ENCODE measurements around the gene TIMM23.
"Not testable (repeated sequence)": the region's sequence is repeated elsewhere in the genome, so short reads cannot be mapped to it uniquely, and the experiment has no call there.

TIMM23 gene

DNA sequence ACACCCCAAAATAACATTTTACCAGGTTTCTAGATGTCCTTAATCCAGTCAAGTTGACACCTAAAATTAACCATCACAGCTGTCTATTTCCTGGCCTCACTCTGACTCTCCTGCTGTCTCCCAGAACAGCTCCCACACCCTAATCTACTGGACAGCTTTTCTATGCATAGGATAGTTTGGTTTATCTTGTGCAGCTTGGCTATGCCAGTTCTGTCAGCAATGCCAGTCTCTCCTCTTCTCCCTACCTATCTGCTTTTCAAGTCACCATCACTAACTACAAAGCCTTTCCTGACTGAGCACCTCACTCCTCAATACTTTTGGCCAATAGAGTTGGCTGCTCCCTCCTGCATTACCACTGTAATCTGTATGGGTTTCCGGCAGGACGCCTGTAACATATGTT is 53.1 kb downstream of the TIMM23 start:
- no peak for DNase-seq

DNA sequence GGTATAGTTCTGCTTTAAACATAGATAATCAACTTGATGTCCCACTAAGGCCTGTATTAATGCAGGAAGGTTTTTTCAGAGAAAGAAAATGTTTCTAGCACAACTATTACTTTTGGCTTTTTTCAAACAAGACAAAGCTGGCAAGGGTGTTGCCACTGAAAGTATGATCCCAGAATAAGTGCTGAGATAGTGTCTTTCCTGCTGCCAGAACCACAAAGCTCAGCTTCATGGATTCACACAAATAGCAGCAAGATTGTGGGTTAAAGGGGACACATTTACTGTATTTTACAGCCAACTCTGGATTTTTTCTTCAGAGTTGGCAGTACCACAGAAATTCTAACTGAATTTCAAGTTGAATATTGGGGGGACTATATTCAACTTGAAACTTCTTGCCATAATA is 53.8 kb downstream of the TIMM23 start:
- no peak for DNase-seq

DNA sequence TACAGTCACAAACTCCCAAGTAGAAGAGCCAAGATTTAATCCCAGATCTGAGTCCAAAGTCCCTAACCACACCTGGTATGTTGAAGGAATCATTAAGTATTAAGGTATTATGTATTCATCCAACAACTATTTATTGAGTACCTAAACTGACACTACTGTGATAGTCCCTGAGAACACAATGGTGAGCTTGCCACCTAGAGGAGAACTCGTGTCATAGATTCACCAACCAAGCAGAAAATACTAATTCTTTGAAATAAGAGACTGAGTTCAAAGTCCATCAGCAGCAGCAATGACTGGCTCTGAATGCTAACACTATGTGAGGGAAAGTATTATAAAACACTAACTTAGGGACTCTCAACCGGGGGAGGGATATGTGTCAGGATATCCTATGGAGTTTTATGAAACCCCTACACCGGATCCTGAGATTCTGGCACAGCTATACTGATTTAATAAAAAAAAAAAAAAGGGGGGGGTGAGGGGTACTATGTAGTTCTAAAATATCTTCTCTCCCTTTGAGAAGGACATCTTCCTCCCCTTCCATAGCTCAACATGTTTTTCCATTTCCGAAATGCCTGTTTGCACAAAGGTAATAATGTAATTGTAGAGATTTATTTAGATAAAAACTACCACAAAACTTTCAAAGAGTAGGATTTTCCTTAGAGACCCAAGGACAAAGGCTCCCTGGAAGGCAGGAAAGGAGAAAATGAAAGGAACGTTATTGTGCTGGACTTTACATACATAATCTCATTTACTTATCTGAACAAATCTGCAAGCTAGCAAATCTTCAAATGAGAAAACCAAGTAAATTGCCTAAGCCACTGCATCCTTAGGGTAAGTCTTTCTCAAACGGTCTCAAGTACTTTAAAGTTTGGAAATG is 56.5 kb downstream of the TIMM23 start:
- peak; percentile 16 for DNase-seq

DNA sequence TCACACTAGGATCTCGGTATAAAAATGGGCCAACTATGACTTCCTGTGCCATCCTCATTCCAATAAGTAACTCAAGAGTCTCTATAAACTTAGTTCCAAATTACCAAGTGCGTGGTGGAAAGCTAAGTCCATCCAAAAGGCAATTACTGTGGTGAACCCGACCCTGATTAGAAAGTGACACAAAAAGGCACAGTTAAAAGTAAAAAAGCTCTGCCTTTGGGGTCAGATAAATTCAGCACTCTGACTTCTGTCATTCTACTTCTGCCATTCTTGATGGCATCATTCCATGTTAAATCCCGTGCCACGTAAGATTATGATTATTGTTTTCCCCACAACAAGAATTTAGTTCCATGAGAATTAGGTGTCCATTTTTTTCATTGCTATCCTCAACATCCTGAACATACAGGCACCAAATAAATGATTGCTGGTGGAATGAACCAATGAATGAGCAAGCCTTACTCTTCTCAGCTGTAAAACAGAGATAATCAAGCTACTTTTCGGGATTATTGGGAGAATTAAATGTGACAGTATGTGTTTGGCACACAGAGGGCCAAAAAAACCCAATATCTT is 57.3 kb downstream of the TIMM23 start:
- DNase-seq: no peak

DNA sequence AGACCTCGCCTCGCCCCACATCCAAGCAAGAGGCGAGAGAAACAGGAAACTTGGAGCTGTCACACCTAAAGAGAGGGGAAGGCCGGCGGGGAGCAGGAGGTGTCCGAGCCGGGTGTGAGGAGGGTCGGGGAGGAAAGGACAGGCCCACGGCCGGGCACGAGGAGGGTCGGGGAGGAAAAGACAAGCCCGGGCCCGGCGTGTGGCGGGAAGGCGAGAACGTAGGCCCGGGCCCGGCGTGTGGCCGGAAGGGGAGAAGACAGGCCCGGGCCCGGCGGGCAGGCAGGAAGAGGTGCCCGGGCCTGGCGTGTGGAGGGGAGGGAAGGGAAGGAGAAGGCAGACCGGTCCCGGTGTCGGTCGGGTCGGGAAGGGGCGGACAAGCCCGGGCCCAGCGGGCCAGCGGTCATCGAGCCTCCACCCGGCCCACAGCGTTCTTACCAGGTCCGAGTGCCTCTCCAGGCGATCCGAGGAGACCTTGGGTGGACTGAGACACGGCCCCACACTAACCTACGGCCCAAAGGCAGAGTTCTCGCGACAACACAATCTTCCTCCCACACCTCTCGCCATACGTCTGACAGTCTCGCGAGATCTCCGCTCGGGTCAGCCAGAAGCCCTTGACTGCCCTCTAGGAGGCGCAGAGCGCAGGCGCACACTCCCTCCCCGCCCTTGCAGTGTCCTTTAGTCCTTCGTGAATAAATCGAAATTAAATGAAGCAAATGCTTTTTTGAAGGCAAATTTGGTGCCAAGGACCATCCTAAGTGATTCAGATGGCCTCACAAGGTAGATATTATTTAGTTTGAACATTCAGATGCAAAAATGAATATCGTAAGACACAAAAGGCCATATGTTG is 58.0 kb downstream of the TIMM23 start, which contains the start of gene NCOA4:
NCOA4 (minus strand) TSS at position 533 of the 847 bp plus-strand sequence. CDS start 13,943 bp downstream, outside the sequence.
- peak; percentile 96 for DNase-seq

DNA sequence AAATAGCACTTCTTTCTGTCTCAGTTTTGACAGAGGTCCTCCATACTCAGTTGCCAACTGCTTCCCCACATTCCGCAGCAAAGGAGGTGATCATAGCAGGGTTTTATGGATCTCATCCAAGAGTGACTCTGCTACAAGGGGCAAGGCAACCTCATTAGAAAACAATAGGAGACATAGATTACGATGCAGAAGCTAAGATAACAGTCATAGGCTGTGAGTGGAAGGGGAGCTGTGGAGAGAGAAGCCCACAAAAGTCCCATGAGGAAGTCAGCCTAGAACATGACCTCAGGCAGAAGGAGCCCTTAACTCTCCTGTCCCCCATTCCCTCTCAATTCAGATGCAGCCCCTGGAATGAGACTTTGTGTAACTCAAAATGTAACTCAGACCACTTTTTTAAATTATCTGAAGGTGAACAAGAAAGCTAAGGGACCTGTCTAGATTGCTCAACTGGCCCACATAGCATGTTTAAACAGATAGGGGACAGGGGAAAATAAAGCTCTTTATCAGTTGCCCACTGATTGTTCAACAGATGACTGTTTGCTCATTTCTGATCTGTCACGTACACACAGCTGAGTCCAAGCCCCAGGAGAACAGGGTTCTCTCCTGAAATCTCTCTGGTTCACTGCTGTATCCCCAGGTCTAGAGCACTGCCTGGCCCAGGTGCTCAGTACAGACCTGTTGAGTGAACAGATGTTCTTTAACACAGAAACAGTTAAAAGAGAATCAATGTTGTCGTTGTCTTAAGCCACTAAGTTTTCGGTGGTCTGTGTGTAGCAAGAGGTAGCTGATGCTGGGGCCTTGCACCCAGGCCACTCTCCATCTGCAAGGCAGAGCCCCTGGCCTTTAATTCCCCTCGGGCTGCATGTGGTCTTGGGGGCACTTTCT is 59.6 kb downstream of the TIMM23 start:
- no peak for DNase-seq

DNA sequence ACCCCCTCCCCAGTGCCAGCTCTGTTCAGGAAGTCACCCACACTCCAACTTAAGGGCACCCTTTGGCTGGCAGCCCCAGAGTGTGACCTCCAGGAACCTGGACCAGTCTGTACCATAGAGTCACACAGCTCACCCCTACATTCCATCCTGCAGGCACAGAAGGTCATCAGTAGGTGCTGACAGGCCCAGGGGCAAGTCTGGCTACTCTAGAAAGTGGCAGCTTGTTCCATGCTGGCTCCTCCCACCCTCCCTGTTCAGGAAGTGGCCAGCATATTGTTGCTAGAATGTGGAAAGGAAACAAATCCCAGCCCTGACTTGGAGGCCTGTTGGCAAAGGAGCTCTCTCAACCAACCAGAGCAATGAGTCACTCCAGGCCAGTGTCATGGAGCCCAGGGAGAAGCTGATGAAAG is 61.3 kb downstream of the TIMM23 start:
- DNase-seq: no peak

DNA sequence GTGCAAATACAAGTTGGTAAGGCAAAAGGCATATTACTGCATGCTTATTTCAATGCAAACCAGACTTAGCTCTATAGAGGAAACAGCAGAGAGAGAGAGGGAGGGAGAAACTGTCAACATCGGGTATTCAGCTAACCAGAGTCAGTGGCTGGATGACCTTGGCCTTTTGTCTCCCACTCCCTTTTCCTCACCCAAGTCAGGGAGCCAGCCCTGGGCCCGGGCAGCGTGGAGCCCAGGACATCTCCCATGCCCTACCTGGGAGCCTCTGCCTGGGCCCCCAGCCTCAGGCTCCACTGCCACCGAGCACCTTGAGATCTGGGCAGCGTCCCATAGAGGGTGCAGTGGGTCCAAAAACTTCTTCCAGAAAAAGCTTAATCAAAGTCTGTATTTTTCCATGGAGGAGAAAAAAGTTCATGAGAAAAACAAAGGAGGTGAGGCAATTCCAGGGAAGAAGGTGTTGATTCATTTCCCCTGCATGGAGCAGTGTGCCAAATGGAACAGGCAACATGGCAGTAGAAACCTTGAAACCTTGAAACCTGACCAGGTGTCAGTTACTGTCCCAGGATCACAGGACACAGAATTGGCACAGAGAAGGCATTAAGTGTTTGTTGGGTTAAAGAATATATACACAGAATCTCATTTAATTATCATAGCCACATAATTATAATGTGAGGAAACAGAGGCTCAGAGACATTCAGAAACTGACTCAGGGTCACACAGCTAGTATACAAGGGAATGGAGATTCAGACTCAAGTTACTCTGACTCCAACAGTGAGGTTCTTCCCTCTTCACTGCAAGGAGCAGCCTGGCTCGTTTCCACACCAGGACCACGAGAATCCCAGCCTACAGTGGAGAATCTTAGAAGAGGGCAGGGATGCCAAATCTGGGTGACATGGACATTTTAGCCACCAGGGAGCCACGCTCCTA is 63.9 kb downstream of the TIMM23 start:
- no peak for DNase-seq

DNA sequence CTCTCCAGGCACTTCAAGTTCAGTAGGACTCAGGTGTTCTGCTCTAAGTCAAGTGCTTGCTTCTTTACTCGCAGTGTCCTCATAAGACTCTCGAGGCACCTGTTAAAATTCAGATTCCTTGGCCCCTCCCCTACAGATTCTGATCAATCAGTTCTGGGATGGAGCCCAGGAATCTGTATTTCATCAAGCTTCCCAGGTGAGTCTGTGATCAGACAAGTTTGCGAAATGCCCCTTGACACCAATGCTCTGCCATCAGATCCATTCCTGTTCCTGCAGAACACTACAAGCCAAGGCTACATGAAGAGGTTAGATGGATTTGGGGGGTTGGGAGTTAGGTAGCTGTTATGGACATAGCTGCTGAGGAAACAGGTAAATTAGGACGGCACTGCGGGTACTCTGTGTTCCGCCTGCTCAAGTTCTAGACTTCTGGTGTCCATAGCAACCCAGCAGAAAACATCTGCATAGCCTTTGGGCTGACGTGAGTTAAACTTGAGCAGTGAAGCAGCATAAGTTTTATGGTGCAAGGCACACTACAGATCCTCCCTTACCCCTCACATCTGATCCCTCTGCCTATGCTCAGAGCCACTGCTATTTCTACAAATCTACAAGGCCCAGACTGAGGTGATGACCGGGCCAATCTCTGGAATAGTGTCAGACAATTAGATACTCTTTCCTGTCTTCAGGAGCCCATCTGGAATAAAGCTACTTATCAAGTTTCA is 65.0 kb downstream of the TIMM23 start:
- no peak for DNase-seq

DNA sequence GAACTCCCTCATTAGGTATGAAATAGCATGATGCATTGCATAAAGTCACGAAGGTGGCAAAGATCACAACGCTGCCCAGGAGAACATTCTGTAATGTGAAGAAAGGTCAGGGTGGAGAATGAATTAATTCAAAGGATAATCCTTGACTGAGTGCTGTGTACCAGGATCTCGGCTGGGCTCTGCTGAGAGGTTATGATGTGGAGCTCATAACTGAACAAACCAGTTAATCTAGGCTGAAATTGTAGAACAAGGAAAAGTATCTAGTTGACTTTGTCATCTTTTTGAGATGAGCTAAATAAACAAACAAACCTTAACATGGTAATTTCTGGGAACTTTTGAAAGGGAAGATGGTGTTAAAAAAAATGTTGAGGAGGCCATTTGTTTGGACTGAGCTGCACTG is 67.7 kb downstream of the TIMM23 start:
- DNase-seq: no peak

DNA sequence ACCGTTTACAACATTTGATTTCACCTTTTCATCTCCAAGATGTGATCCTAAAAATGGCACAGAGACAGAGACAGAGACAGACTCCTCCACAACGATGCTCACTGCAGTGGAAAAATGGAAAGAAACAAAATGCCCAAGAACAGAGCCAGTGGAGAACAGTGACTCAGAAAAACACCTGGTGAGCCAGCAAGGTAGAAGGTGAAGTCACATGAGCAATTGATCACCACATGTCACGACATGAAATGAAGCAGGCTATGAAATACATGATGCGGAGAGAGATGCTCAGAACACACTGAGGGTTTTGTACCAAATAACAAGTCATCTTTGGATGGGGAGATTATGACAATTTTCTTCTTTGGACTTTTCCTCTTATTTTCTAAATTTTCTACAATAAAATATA is 70.2 kb downstream of the TIMM23 start:
- no peak for DNase-seq

DNA sequence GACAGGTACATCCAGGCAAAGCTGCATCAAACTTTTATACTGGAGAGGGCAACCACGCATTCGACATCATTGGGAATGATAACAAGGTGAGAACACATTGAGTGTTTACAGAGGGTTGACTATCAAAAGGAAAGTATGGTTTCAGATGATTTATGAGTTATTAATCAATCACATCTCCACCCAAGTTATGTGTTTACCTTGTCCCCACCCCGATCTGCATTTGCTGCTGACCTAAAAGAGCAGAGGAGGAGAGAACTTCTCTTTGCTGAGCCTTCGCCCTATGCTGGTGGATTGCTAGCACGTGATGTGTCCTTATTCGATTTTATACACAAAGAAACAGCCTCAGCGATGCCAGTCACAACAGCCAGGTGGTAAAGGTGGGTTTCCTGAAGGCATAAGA is 74.0 kb downstream of the TIMM23 start, which contains the start of gene MSMB:
MSMB (minus strand) TSS at position 9 of the 400 bp plus-strand sequence. CDS start 32 bp downstream, outside the sequence.
- no peak for DNase-seq

DNA sequence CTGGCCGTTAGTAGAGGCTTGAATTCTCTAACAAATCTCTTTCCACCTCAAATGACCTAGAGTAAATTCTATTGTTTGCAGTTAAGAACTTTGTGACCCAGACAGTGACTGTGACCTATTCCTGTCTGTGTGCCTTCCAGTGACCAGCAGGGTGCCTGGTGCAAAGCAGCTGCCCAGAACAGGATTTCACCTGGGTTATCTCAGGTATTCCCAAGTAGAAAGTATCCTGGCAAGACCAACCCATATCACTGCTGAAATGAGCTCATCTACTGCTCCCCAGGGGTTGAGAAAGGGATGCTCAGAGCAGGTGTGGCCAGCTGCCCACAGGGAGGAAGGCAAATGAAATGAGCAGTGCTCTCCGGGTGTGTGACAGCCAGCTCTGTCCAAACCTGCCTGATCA is 75.9 kb downstream of the TIMM23 start:
- no peak for DNase-seq

DNA sequence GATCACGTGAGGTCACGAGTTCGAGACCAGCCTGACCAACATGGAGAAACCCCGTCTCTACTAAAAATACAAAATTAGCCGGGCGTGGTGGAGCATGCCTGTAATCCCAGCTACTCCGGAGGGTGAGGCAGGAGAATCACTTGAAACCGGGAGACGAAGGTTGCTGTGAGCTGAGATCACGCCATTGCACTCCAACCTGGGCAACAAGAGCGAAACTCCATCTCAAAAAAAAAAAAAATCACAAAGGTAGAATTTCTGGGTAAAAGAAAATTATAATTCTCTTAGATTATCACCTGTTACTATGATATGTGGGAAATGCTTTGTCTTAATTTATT is 77.2 kb downstream of the TIMM23 start:
- DNase-seq: not testable (repeated sequence)

DNA sequence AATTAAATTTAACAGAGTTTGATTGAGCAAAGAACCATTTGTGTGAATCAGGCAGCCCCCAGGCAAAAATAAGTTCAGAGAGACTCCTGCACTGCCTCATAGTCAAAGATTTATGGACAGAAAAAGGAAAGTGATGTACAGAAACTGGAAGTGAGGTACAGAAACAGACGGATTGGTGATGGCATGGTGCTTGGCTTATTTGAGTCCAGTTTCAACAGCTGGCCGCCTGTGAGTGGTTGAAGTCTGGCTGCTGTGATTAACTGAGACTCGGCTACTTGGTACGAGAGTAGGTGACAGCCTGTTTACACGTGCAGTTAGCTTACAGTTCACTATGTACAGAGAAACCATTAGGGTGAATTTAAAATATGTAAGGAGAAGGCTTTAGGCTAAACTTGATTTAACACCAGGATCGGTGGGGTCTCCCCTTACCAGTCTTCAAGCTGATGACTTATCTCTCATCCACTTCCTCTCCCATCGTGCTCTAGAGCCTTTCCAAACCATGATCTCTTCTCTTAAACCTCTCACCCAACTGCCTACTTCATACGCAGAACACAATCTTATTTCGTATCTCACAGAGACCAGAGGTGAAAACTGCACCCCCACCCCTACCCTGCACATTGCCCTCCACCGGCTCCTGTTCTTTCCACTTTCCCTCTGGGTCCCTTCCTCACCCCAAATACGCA is 78.8 kb downstream of the TIMM23 start:
- no peak for DNase-seq

DNA sequence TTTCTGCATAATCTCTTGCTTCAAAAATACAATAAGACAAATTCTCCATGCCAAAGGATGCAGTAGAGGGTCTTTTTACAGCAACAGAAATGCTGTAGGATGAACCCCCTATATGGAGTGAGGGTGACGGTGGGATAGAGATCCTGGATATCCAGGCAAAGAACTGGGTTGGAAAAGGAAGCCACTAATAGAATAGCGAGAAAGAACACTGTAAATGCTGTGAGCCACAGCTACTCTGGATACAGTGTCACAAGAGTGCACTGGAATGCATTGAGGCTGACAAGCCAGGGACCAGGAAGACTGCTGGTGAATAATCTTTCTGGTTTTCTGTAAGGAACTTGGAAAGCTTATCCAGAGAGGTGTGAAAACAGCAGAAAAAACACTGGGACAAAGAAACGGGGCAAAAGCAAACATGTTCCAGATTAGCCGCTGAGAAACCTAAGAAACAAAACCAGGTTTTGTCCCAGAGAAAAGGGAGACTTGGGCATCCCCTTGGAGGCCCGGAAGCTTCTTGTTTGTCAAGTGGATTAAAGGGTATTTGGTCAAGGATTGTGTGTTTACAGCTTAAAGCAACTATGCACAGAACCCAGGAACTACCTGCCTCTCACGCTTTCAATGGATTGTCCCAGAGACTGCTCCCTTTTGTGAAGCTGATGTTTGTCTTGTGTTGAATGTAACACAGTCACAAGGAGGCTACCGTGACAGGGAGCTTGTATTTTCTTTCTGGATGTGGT is 79.9 kb downstream of the TIMM23 start:
- DNase-seq: no peak

DNA sequence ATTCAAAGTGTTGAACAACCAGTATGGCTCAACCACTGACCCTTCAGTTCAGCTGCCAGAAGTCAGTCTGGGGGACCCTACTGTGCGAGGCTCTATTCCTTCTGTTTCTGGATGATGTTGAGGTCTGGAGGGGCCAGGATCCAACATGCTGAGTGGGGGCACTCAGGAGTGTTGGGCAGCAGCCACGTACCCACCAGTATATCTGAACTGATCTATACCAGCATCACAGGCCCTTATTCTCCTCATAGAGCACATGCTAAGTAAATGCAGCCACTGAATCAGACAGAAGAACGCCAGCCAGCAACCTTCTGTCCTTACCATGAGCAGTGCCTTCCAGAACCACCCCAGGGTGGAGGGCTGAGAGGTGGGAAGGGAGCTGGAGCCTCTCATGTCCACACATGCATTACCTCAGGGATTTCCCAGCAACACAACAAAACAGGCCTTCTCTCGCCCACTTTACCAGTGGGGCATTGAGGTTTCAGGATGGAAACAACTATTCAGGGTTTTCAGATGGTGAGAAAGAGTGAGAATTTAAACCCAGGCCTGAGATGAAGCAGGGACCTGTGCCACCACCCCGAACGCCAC is 80.6 kb downstream of the TIMM23 start:
- no peak for DNase-seq

All from activated gamma-delta T cell treated with Interleukin-2 at 50 U/mL for 16 hours (primary cell).